Measurements from ENCODE around the gene ADAD2.

Gene ADAD2

DNA sequence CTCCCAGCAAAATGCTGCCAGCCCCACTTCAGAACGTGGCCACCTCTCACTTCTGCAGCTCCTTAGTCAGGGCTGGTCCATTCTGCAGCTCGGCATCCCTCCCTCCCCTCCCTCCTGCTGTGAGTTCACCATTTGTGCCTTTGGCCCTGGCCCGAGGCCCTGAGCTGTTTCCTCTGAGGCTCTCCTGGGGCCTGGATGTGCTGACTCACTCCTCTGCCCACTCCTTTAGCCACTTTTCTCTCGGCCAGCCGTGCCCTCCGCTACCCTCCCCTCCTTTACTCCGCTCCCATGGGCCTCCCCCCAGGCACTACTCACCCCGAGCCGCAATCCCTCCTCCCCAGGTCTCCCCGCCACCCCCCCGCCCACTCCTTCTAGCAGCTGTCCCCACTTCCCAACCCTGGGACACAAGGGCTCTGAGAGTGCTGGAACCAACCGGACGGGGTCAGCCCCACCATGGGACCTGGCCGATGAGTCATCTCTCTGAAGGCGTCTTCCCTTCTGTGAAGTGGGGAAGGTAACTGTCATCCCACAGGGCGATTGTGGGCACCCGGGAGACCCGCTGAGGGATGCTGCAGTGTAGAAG lies 37.4 kb downstream of the ADAD2 start:
- DNase-seq: peak; percentile 30

DNA sequence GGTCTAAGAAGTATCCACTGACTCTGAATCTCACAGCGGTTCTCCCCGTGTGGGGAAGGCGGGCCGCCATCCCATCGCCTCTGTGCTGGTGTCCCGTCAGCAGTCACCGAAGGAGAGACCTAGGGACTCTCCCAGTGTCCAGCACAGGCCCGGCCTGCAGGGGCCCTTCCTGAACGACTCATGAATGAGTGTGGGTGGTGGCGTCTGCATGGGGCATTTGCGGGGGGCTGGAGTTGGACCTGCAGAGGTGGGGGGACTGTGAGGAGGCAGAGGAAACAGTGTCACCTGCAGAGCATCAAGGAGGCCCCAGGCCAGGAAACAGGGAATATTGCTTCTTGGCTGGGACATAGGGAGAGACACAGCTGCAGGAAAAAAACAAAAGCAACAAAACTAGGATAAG lies 38.5 kb downstream of the ADAD2 start:
- DNase-seq: no peak

DNA sequence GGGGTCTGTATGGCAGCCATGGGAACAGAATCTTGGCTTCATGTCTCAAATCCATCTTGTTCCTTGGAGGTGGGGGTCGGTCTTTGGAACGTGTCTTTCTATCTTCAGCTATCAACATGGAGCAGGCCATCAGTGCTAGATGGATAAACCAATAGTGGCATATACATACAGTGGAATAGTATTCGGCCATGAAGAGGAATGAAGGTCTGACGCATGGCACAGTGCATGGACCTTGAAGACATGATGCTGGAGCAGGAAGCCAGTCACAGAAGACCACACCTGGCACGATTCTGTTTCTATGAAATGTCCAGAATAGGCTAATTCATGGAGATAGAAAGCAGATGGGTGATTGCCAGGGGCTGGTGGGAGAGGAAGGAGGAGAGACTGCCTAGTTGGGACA lies 41.1 kb downstream of the ADAD2 start:
- DNase-seq: no peak

DNA sequence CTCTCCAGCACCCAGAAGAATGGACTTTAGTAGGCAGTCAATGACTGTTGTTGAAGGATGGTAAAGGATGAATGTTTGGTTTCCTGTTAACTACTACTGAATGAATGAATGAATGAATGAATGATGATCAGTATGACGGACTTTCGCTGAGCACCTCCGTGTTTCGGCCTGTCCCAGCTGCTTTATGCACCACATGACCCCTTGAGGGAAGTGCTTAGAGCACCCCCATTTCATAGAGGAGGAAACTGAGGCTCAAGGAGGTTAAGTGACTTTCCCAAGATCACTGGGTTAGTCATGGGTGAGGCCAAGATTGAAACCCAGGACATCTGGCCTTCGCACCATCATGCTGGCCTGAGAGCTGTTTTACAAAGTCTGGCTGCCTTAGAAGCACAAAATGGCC lies 42.0 kb downstream of the ADAD2 start:
- DNase-seq: no peak

DNA sequence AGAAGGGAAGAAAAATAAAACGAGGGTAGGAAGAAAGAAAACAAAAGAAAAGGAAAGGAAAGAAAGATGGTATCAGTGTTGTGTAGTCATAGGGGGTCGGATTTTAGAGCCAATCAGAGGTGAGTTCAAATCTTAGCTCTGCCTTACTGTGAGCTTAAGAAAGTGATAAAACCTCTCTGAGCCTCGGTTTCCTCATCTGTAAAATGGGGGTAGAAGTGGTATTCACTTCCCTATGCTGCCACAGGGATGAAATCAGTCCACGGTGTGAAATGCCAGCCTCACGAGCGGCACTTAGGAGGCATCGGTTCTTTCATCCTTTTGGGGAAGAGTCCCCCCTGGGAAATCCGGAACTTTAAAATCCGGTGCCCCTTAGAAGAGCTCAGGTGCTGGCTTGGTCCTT lies 42.8 kb downstream of the ADAD2 start:
- no peak for DNase-seq

DNA sequence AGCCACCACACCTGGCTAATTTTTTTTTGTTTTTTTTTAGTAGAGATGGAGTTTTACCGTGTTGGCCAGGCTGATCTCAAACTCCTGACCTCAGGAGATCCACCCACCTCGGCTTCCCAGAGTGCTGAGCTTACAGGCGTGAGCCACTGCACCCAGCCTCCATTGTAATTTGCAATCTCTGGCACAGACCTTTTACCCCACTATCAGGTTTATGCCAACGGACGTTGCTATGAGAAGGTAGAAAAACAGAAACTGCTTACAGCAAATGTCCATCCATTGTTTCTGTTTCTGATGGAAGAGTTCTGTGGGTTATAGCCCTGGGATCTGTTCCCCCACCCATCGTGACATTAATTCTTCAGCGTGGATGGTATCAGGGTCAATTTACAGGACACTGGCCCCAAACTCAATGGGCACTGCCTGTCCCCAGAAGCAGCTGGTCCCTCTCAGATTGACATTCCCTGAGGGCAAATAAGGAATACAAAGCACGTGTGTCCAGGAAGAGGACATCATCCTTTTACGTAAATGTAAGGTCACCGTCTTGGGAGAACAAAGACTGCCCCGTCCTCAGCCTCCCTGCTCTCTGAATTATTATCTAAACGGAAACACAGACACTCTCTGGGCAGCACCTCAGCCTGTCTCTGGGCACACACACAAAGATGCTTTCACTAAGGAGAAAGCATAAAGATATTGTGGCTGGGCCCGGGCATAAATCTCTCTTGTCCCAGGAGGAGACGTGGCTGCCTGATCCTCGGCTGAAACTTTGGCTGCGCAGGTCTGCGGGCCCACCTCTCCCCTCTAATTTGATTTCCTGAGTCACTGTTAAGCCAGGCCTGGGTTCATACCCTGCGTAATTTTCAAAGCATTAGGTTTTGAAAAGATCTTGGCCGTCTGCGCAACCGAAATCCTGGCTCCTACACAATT lies 43.6 kb downstream of the ADAD2 start:
- DNase-seq: no peak

DNA sequence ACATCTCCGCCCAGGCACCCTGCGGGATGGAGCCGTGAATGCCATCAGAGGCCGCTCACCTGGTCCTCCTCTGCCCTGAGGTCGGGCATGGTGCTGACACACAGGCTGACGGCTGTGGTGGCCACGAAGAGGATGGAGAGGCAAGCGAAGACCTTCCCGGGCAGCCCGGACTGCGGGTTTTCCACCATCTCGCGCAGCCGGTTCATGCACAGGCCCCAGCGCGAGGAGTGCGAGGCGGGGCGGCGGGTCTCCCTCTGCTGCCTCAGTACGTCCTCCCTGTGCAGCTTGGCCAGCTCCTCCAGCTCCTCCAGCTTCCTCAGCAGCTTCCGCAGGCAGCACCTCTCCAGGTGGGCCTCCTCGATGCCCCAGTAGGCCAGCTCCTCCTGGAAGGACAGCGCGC lies 45.7 kb downstream of the ADAD2 start:
- no peak for DNase-seq

DNA sequence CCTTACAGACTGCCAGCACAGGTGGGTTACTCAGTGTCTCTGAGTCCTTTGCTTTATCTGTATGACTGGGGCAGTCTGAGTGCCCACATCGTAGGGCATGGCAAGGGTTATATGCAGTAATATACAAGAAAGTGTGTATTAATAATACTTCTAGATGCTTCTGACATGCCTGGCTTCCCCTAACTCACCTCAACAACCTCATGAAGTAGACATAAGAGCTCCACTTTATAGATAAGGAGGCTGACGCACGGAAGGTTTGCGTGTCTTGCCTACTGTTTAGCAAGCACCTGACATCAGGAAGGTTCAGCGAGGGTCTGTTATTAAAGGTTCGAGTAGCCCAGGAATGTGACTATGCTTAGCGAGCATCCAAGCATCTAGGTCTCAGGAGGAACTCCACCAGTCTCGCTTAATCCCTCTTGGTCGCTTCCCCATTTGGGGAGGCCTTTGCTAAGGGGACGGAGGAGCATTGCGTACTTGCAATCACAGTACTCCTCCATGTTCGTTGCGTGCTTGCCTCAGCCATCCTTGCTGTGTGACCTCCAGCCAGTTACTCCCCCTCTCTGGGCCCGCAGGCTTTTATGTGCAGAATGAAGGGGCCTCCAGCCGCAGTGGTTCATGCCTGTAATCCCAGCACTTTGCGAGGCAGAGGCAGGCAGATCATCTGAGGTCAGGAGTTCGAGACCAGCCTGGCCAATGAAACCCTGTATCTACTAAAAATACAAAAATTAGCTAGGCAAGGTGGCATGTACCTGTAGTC lies 47.2 kb downstream of the ADAD2 start:
- DNase-seq: no peak

DNA sequence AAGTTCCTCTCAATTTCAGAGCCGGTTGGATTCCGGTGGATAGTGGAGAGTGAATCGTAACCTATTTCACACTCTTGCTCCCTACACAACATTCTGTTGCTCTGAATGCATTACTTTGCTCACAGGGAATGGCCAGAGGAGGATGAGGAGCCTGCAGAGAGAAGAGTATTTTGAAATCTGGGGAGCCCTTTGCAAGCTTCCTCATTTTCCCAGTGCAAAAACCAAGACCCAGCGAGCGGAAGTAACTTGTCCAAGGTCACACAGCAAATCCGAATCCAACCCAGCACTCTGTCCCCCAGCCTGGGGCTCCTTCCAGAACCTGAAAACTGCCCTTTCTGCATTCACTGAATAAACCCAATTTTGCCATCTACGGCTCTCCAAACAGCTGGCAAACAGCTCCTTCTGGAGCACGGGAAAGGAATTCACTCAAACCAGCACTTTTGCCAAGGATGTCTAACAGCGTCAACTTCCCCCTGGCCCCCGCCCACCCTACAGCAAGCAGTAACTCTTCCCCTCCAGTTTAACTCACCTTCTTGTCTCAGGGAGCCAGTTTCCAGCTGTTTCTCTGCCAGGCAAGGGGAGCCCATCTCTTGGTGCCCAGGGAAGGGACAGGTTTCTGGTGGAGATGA lies 48.3 kb downstream of the ADAD2 start:
- DNase-seq: no peak

DNA sequence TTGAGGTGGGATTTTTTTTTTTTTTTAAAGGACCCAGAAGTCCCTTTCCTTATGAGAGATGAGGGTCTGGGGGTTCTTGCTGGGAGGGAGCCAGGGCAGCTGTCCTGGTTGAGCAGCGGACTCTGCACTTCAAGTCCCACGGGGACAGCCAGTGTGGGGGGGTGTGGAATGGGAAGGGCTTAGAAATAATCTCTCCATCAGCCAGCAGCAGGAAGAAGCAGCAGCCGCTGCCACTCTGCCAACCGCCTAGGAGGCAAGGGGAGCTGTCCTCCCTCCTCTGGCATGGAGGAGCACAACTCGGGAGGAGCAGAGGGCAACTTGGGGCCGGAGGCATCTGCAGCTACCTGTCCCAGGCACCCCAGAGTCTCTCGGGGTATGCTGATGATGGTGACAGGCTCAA lies 49.0 kb downstream of the ADAD2 start, which contains the start of gene KCNG4:
Gene KCNG4 (minus strand): TSS at position 104 of the 400 bp plus-strand sequence. CDS start 2,527 bp downstream, outside the sequence.
- DNase-seq: no peak

DNA sequence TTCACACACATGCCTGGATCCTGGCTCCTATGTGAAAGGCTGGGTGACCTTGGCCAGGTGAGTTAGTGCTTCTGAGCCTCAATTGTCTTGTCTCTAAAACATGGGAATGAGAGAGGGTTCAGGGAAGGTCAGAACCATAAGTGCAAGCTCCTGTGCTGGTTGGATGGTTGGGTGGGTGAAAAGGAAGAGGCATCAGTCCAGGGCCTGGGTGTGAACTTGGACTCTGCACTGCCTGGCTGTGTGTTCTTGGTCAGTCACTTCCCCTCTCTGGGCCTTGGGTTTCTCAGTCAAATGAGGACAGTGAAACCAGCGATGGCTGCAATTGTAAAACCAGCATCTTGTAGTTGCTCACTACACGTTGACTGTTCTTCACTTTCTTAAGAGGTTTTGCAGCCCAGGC lies 49.5 kb downstream of the ADAD2 start:
- DNase-seq: no peak

DNA sequence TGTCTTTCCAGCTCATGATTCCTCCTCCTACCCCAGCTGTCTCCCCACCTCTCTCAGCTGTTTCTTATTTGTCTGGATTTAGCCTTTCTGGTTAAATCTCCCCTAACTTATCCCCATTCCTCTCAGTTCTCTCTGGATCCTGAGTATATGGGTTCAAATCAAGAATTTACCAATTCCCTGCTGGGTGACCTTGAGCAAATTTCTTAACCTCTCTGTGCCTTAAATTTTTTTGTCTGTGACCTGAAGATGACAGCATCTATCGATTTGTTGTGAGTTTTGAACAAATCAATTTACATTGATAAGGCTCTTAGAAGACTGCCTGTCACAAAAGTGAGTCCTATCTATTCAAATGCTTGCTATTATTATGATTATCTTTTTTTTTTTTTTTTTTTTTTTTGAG lies 50.8 kb downstream of the ADAD2 start:
- DNase-seq: no peak

DNA sequence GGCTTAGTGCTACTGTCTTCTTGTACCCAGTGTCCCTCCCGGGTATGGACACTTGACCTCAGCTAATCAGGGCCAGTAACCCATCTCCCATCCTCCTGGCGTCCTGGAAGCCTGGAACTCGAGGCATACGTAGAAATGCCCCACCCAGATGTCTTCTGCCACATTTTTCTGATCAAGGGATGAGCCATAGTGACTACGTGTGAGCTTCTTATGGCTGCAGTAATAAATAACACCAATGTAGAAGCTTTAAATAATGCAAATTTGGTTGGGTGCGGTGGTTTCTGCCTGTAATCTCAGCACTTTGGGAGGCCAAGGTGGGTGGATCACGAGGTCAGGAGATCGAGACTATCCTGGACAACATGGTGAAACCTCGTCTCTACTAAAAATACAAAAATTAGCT lies 51.9 kb downstream of the ADAD2 start:
- DNase-seq: no peak

DNA sequence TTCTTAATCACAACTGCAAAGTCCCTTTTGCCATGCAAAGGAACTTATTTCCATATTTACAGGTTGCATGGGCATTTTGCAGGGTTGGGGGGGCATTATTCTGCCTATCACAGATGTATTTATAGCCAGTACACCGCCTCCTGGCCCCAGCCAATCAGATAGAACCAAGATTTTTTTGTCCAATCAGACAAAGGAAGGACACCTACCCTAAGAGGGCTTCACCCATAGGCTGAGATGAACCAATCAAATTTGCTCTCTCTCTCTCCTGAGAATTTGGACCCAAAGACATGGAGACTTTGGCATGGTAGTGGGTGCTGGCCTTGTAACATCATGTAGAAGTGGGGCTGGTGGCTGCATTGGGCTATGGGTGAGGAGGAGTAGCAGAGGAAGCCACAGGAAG lies 52.8 kb downstream of the ADAD2 start:
- no peak for DNase-seq

DNA sequence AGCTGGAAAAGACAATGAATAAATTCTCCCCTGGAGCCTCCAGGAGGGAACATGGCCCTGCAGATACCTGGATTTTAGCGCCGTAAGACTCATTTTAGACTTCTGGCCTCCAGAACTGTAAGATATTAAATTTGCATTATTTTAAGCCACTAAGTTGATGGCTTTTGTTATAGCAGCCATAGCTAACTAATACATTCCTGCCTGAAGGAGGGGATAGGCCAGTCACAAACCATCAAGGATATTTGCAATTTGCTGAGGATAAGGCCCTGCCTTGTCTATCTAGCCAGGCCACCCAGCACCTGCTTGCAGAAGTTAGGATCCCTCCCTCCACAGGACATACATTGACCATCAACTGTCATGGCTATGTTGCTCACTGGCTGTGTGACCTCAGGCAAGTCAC lies 53.8 kb downstream of the ADAD2 start:
- no peak for DNase-seq

DNA sequence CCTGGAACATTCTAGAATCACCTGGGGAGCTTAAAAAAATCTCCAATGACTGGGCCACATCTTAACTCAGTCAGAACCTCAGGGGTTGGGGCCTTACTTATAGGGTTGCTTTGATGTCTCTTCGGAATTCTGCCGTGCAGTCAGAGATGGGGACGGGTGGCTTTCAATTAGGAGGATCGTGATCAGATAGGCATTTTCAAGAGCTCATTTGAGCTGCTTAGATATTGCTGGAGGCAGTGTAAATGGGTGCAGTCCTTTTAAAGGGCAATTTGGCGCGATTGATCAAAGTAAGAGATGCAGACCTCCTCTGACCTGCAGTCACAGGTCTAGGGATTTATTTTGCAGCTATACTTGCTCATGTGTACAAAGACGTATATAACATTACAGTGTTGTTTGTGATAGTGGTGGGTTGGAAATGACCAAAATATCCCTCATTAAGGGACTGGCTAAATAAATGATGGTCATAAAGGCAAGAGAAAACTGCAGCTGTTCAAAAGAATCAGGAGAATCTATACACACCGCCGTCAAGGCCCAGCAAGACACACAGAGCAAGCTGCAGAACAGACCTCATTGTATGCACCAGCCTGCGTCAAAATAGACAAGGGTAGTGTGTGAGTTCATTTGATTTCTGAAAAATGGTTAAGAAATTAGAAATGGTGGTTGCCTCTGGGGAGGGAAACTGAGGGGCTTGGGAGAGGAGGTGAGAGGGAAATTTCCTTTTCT lies 55.2 kb downstream of the ADAD2 start:
- DNase-seq: peak; percentile 37

DNA sequence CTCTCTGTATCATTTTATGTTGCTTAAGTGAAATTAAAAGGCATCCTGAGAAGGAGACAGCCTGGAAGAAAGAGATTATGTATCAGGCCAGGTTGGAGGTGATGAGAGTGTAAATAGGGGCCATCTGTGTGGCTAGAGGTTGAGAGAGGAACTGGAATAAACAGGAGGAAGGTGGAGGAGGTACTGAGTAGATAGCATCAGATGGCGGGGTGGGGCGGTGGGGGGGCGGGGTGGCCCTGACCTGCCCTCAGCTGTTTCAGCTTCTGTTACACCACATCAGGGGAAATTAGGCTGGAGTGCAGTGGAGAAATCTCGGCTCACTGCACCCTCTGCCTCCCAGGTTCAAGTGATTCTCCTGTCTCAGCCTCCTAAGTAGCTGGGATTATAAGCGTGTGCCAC lies 55.7 kb downstream of the ADAD2 start:
- DNase-seq: peak; percentile 94
